GM19372 (cell line): Measurements from ENCODE around the gene ZRSR2.
"Not testable (repeated sequence)": the region's sequence is repeated elsewhere in the genome, so short reads cannot be mapped to it uniquely, and the experiment has no call there.

Source experiments
- ATAC-seq: cut with Tn5 transposase; IDR thresholded peaks from one replicate; pipeline ENCODE4 v1.9.1; 2021; ENCODE audit warnings: mild to moderate bottlenecking, low read depth, moderate library complexity; ENCODE audit not compliant: unreplicated experiment

ZRSR2 gene

DNA sequence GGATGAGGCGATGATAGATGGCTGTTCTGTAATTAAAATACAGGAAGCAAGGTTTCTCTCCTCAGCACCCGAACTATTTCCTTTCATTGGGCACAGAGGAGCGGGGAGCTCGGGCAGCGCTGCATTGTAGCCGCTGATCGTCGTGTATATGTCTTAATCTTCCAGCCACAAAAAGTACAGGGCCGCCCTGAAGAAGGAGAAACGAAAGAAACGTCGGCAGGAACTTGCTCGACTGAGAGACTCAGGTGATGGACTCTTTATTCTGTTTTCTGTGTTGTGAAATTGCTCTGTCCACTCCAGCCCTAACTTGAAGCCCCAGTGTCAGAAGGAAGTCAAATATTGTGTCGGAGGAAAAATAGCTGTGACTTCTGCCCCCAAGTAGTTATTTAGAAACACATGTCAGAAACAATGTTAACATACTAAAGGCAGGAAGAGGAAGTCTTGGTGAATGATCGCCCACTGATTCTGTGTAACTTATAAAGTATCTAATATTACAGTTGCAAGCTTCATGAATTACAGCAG is 546 bp downstream of the ZRSR2 start:
- ATAC-seq, result peak; percentile 21

- ATAC-seq, result no peak
These were observed 7.4 kb downstream of the ZRSR2 start for GRCh38 chrX:15797707-15798106.

DNA sequence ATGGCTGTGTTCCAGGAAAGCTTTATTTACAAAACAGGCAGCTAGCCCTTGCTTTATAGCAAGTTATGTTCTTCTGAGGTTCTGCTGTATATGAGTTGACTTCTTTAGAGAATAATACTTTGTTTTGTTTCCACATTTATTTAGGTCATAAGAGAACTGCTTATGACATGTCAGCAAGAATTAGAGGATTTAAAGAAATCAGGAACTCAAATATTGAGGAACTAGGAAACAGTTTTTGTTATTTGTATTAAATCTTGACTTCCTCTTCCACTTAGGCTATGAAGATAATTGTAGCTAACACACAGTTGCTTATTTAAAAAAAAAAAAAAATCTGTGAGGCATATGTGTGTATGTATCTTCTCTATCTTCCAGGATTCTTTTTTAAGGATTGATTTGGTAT is 14.3 kb downstream of the ZRSR2 start:
- no peak for ATAC-seq

DNA sequence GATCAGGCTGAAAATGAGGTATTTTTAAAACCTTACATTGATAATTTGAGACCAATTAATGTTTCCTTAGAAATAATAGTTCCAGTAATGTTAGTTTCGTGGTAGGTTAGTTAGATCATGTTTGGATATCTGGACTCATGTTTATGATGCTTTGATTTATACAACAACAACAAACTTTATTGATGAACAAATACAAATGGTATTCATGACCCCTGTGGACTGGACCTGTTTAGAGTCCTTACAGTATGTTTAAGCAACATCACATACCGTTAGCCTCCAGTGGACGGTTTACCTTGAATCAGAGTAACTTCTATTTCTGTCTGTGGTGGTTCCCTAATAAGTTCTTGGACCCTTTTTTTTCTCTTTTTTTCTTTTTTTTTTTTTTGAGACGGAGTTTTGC is 18.0 kb downstream of the ZRSR2 start:
- ATAC-seq, result no peak

DNA sequence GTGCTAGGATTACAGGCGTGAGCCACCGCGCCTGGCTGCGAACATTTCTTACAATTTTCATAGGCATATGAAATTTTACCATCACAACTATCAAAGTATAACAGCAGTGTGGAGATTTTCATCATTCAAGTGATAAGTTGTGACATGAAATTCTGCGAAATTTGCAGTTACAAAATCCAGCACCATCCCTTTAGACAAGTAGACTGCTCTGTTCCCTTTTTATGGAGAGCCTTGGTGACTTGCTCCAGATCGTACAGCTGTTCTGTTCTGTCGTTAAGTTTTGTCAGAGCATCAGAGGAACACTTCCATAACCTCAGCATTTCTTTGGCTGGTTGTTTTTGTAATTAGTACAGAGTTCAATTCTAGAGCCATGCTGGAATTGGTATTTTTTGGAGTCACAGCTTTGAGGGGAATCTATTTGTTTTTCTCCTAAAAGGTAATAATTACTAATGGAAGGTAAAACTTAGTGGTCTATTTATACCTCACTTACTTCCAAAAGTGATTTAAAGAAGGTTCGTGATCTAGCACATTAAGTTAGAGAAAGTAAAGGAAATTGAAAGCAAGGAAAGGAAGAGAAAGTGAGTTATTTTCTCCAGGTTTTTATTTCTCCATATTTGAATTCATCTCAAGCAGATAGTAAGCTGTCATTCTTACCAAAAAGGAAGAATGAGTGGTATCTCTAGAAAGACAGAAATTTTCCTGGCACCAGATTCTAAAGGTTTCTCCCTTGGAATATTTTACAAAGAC is 22.1 kb downstream of the ZRSR2 start:
- no peak for ATAC-seq

- ATAC-seq, result no peak
These were observed 23.1 kb downstream of the ZRSR2 start for GRCh38 chrX:15813416-15813815.

GRCh38 chrX:15814771-15815365 is 24.6 kb downstream of the ZRSR2 start:
- ATAC-seq, result no peak

DNA sequence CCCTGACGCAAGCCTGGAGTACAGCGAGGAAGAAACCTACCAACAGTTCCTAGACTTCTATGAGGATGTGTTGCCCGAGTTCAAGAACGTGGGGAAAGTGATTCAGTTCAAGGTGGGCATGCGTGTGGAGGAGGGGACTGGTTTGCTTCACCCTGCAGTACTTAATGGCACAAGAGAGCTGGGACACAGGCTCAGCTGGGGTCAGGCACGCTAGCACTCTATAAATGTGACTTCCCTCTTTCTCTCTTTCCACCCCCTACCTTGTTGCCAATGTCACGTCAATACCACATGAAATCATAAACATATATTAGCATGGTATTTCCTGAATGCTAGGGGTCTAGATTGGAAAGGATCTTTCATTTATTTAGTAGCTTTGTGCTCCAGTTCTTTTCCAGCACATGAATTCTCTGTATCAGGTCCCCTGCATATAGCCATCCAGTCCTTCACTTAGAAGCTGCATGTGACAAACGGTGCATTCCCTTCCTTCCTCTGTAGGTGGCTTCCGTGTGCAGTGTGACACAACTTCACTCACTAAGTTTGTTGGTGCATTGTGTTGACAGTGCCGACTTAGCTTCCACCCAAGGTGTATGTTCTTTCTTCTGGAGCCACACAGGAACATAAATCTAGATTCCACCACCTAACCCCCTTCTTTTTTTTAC is 25.6 kb downstream of the ZRSR2 start:
- peak; percentile 80 for ATAC-seq

DNA sequence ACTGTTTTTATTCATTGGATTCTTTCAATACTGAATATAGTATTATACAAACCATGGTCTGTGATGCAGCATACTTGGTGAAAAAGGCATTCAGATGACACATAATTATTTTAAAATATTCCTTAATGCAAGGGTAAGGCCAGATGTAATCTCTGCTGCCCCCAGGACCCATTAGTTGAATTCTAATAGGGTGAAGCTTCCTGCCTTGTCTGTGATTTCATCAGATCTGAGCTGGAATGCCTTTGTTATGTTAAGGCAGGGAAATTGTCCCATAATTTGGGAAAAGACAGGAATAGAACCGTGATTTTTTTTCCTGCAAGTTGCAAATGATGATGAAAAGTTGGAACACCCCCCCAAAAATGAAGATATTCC is 26.1 kb downstream of the ZRSR2 start:
- no peak for ATAC-seq

DNA sequence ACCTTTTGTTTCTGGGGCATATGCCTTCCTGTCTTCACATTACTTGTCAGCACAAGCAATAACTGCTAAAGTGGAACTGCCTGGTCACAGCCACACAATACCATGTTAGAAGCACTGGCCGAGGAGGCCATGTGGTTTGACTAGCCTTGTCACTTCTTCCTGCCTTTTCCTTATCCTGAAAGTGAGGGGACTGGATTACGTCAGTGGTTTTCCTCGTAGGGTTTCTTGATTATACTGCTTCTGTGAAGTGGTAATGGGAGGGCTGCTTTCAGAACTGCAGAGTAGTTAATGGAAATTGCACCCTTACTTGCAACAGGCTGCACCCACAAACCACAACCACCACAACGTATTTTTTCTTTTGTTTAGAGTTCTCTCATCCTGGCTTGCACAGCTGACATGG is 26.6 kb downstream of the ZRSR2 start:
- ATAC-seq, result no peak

GRCh38 chrX:15820106-15821073 is 30.1 kb downstream of the ZRSR2 start:
- no peak for ATAC-seq

GRCh38 chrX:15822922-15823321 is 32.6 kb downstream of the ZRSR2 start:
- no peak for ATAC-seq

DNA sequence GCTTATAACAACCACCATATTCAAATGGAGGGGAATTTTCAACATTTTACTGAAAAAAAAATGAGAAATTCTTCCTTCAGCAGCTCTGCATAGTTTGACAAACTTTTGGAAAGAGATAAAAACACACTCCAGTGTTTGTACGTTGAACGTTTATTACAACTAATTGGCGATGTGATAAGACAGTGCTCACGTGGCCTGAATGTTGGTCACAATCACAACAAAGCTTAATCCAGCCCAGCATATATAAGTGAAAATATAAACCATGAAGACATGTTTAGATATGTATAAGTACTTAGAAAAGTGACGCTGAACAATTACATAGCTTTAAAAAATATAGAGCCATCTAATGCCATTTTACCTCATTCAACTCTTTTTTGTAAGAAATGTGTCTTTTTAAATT is 35.7 kb downstream of the ZRSR2 start:
- no peak for ATAC-seq

DNA sequence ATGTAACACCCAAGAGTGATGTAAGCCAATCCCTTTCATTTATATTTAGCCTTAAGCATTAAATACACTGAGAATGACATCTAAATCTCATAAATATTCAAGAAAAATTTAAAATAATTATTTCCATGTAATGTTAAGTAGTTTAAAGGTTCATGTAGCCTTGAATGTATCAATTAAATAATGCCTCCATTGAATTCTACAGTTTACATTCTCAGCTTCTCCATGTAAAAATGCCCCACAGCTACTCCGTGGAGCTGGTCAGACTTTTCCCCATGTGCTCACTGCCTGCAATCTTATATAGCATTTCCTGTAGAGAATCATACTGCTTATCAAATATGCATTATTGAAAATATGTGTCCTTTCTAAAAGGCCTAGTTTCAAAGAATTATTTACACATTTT is 38.9 kb downstream of the ZRSR2 start:
- ATAC-seq, result no peak

DNA sequence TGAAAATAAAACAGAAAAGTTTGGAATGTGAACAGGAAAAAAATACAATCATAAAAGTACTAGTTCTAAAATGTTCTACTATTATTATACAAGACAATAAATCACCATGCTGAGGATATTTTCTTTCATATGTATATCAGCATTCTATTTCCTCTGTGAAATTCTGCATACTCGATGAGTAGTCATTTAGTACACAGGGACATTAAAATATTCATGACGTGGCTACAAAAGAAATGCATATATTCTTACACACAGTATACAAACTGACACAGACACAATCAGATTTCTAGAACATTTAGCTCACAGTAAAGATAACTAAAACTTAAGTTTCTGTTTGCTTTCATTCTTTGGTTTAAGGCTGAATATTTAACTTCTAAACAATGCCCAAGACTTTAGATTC is 41.1 kb downstream of the ZRSR2 start:
- not testable (repeated sequence) for ATAC-seq

DNA sequence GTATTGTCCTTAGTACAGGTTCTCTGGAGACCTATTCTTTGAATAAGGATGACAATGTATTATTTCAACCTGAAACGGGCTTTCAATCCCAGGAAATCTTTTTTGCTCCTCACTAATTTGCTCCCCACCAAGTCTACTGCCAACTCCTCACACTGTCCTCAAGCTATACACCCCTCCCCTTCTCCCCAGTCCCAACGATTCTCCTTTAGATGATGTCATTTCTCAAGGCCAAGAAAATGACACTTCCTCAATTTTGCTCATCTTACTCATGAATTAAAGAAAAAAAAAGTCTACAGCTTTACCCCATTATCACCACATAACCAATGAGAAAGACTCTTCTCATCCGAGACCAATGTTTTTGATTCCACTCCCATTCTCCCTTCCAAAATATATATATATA is 43.8 kb downstream of the ZRSR2 start:
- ATAC-seq, result no peak

- ATAC-seq, result no peak
These were observed 44.7 kb downstream of the ZRSR2 start for GRCh38 chrX:15834827-15835595.

GRCh38 chrX:15838017-15838416 is 47.7 kb downstream of the ZRSR2 start:
- no peak for ATAC-seq

DNA sequence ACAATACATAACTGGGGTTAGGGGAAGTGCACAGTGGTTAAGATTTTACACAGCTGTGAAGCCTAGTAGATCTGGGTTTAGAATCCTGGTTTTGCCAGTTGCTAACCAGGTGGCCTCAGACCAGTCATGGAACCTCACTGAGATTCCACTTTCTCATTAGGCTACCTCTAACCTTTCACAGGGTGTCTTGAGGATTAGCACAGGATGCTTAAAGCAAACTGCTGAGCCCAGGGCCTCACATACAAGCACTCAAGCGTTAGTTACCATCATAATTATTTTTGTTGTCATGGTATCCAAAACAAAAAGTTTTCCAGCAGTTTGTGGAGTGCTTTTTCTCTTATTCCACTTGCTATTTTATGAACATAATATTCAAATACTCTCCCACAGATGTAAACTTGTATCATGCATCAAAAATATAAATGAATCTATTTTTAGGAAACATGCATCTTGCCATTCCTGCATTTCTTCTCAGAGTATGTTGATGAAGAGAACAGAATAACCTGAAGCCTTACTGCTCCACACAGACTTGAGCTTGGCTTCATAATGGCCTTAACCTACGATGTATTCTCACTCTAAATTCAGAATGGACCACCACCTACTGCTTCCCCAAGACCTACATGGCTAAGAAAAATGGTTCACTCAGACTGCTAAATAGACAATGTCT is 51.7 kb downstream of the ZRSR2 start:
- no peak for ATAC-seq
